ENCODE measurements around the gene TMC1.

GRCh38 chr9:72485821-72486593 is 35.4 kb upstream of the TMC1 start:
- TF ChIP-seq EZH2 (IDR thresholded peaks at IDR 0.05; ENCODE audit: low read depth, low read length, severe bottlenecking) = no peak
- TF ChIP-seq JUN (IDR thresholded peaks at IDR 0.05; ENCODE audit: low read depth, low read length) = no peak
- TF ChIP-seq SIN3A (conservative IDR thresholded peaks at IDR 0.05 in 1 of 2, IDR thresholded peaks at IDR 0.05 in 1 of 2; ENCODE audit: low read depth in 1 of 2, low read length in 2 of 2) = no peak
- no peak for TF ChIP-seq CTCF (IDR thresholded peaks at IDR 0.05; ENCODE audit: control extremely low read depth in 1 of 3, insufficient read depth in 1 of 3, low read depth in 1 of 3, low read length in 3 of 3)
- no peak for TF ChIP-seq EP300 (IDR thresholded peaks at IDR 0.05; ENCODE audit: borderline replicate concordance in 1 of 2, low read depth in 2 of 2, low read length in 2 of 2)
- no peak for TF ChIP-seq POLR2A (IDR thresholded peaks at IDR 0.05; ENCODE audit: control extremely low read depth in 1 of 2, low read depth in 2 of 2, low read length in 2 of 2)
- TF ChIP-seq SP1 (IDR thresholded peaks at IDR 0.05; ENCODE audit: low read depth, low read length) = no peak
- no peak for TF ChIP-seq RAD21 (IDR thresholded peaks at IDR 0.05 in 1 of 2, conservative IDR thresholded peaks at IDR 0.05 in 1 of 2; ENCODE audit: low read depth in 2 of 2, low read length in 2 of 2)
- no peak for TF ChIP-seq GABPA (IDR thresholded peaks at IDR 0.05; ENCODE audit: borderline replicate concordance, insufficient read depth, low read length)
- TF ChIP-seq CREB1 (IDR thresholded peaks at IDR 0.05) = no peak
- no peak for TF ChIP-seq CEBPB (IDR thresholded peaks at IDR 0.05; ENCODE audit: low read depth, low read length)
- TF ChIP-seq CBX5 (IDR thresholded peaks at IDR 0.05; ENCODE audit: low read depth, low read length) = no peak
- TF ChIP-seq KDM1A (IDR thresholded peaks at IDR 0.05; ENCODE audit: borderline replicate concordance, low read length) = no peak

Measured in H1 (cell line).